K562 (cell line): ENCODE results near the gene MYOG. TPM values are rescaled to one million over a fixed set of nuclear protein-coding genes. Genes with fewer than 3 reads are reported as not detected.

Source experiments
- ATAC-seq: fragments of 200-7000 bp; cut with Tn5 transposase; 3 replicates; pipeline ENCODE4 v1.9.1; 2020; ENCODE audit warnings: moderate library complexity
- BruUV-seq: library from RNA; stranded (reverse); fragments of 400-500 nt; replicated peaks from 2 replicates; lab custom pipeline; 2021; lab: Mats Ljungman, UMichigan
- CTCF ChIA-PET: fragments of 300-600 bp; formaldehyde crosslinking; extraction: SDS; loops from one replicate; lab custom pipeline; 2021; ENCODE audit warnings: low intra/inter-chr PET ratio; lab: Yijun Ruan, JAX
- POLR2A ChIA-PET: fragments of 300-600, 350-650 bp; sonication (Branson Sonifier 250); formaldehyde crosslinking; extraction: SDS; loops from one replicate; lab custom pipeline; 2021; ENCODE audit warnings: antibody characterized with exemption, inconsistent platforms; lab: Yijun Ruan, JAX
- DNase-seq, 4 experiments: peaks; one replicate each; pipeline versions ENCODE4 v3.0.0 to v3.0.0-alpha.2; 2011 to 2018; ENCODE audit warnings: low spot score in 3 of 4, mixed read lengths in 3 of 4; ENCODE audit errors: extremely low read depth in 1 of 4
- FAIRE-seq: peaks from 2 replicates; lab custom pipeline; 2011; peaks lifted over from hg19 to GRCh38; lab: Jason Lieb, UNC
- H2AFZ ChIP-seq: 2 replicates; pipeline ENCODE4 v1.6.0; 2011; ENCODE audit warnings: low read depth, low read length, control low read depth, inconsistent platforms
- H3K27ac ChIP-seq: fragments of 200-600 bp; 3 replicates; pipeline ENCODE4 v1.8.0; 2011; ENCODE audit warnings: low read depth, mild to moderate bottlenecking, control low read depth, inconsistent platforms, low read length, moderate library complexity, mixed read lengths; ENCODE audit errors: extremely low read depth
- H3K27me3 ChIP-seq, 2 experiments: fragments of 300-600 bp in 1 of 2; 2 replicates in 1 of 2; 3 replicates in 1 of 2; pipeline versions ENCODE4 v1.6.0 to v1.8.0; 2011; ENCODE audit warnings: inconsistent platforms in 2 of 2, low read length in 2 of 2, mild to moderate bottlenecking in 1 of 2, mixed read lengths in 1 of 2, moderate library complexity in 1 of 2; ENCODE audit not compliant: control insufficient read depth in 2 of 2, insufficient read depth in 2 of 2
- H3K36me3 ChIP-seq: fragments of 300-600 bp; 3 replicates; pipeline ENCODE4 v1.8.0; 2011; ENCODE audit warnings: mild to moderate bottlenecking, low read length, inconsistent platforms; ENCODE audit not compliant: control insufficient read depth, insufficient read depth
- H3K4me1 ChIP-seq, 2 experiments: fragments of 200-600 bp in 1 of 2; replicated peaks in 1 of 2; 2 replicates in 1 of 2; 3 replicates in 1 of 2; pipeline versions ENCODE4 v1.5.1 to v1.8.0; 2011; ENCODE audit warnings: inconsistent platforms in 2 of 2, low read length in 2 of 2, mild to moderate bottlenecking in 1 of 2, mixed read lengths in 1 of 2, moderate library complexity in 1 of 2; ENCODE audit not compliant: control insufficient read depth in 2 of 2, insufficient read depth in 2 of 2
- H3K4me2 ChIP-seq: 2 replicates; pipeline ENCODE4 v1.6.1; 2011; ENCODE audit warnings: low read length, control low read depth, inconsistent platforms, mixed read lengths; ENCODE audit not compliant: insufficient read depth
- H3K4me3 ChIP-seq: fragments of 200-600 bp; sonication (generic), shearing (Covaris generic); 2 replicates; pipeline ENCODE4 v1.5.1; 2016; ENCODE audit warnings: control low read depth, inconsistent platforms
- H3K79me2 ChIP-seq: fragments of 200-600 bp; 3 replicates; pipeline ENCODE4 v1.8.0; 2011; ENCODE audit warnings: low read length, inconsistent platforms; ENCODE audit not compliant: control insufficient read depth, insufficient read depth
- H3K9ac ChIP-seq, 2 experiments: 2 replicates each; pipeline versions ENCODE4 v1.6.0 to v1.6.1; 2011; ENCODE audit warnings: low read depth in 2 of 2, low read length in 2 of 2, control low read depth in 1 of 2, inconsistent platforms in 1 of 2, mild to moderate bottlenecking in 1 of 2, mixed read lengths in 1 of 2; ENCODE audit not compliant: insufficient read depth in 1 of 2
- H3K9me1 ChIP-seq: one replicate; pipeline ENCODE4 v1.6.0; 2011; ENCODE audit warnings: inconsistent platforms, mild to moderate bottlenecking, low read length, moderate library complexity; ENCODE audit not compliant: control insufficient read depth, insufficient read depth
- H3K9me3 ChIP-seq: replicated peaks from 2 replicates; pipeline ENCODE4 v1.5.1; 2011; ENCODE audit warnings: low read depth, low read length, inconsistent platforms; ENCODE audit not compliant: control insufficient read depth, insufficient read depth
- H4K20me1 ChIP-seq: replicated peaks from 2 replicates; pipeline ENCODE4 v1.6.1; 2011; ENCODE audit warnings: low read length, inconsistent platforms, mixed read lengths; ENCODE audit not compliant: control insufficient read depth, insufficient read depth
- FOXK2 ChIP-seq, 2 experiments: fragments of 450-650 bp; IDR thresholded peaks in 1 of 2; conservative IDR thresholded peaks in 1 of 2; 2 replicates each; pipeline ENCODE4 v1.6.1; 2016; ENCODE audit warnings: low read depth in 2 of 2, mild to moderate bottlenecking in 1 of 2
- HNRNPUL1 ChIP-seq: fragments of 200-400 bp; formaldehyde crosslinking; IDR thresholded peaks from 2 replicates; pipeline ENCODE4 v1.6.1; 2017; ENCODE audit warnings: low read length
- JUN ChIP-seq, 2 experiments: sonication (generic) in 1 of 2; formaldehyde crosslinking in 1 of 2; IDR thresholded peaks; 2 replicates each; pipeline versions ENCODE4 v1.6.1 to v1.8.0; 2012 to 2022; ENCODE audit warnings: borderline replicate concordance in 2 of 2, mild to moderate bottlenecking in 2 of 2, improper control_type of control experiment in 1 of 2, low read depth in 1 of 2, low read length in 1 of 2, missing genetic modification reagents in 1 of 2
- MAFK ChIP-seq: IDR thresholded peaks from 2 replicates; pipeline ENCODE4 v1.6.1; 2011; ENCODE audit warnings: low read length, improper control_type of control experiment
- ZC3H8 ChIP-seq: fragments of 450-650 bp; IDR thresholded peaks from 2 replicates; pipeline ENCODE4 v1.6.1; 2017
- WGBS: fragments of 100-300 bp; shearing (Covaris generic); methylation state at CpG from one replicate; pipeline ENCODE4 v1.1.6; 2016; ENCODE audit warnings: low coverage, mixed read lengths; ENCODE audit not compliant: insufficient coverage; ENCODE audit errors: missing lambda C conversion rate; 5-methylcytosine and 5-hydroxymethylcytosine counted together
- in situ Hi-C: fragments of 300-500 bp; cut with MboI; formaldehyde crosslinking; loops from 4 replicates; pipeline ENCODE4 v1.15.0; 2018; ENCODE audit warnings: inconsistent platforms, mixed read lengths
- intact Hi-C: fragments of 100-400 bp; cut with micrococcal nuclease; formaldehyde crosslinking; loops from 2 replicates; pipeline ENCODE4 v1.14.2; 2022
- polyA plus RNA-seq, 8 experiments: library from polyadenylated mRNA; depleted of rRNA in 4 of 8; stranded (reverse) in 5 of 8; unstranded in 3 of 8; fragments of >200 nt; fragmentation: Nextera tagmentation in 2 of 8; fragmentation: Illumina TruSeq in 1 of 8; extraction: Ambion mirVana in 2 of 8; extraction: Trizol in 1 of 8; gene quantifications; 2 replicates each; pipeline versions ENCODE4 v1.2.1 to v1.2.3, GENCODE V29; 2011 to 2014; ENCODE audit warnings: inconsistent platforms in 1 of 8, missing spikeins in 1 of 8
- total RNA-seq, 7 experiments: library from RNA; depleted of rRNA in 6 of 7; stranded (reverse); fragments of >200 nt in 6 of 7; fragmentation: Illumina TruSeq in 2 of 7; extraction: Trizol in 2 of 7; gene quantifications; 2 replicates each; pipeline versions ENCODE4 v1.2.1 to v1.2.3, GENCODE V29; 2011 to 2021; ENCODE audit warnings: low replicate concordance in 1 of 7
- TF ChIP-seq, protein P1 (sequence below): fragments of 200-600 bp; sonication (generic); IDR thresholded peaks from one replicate; pipeline ENCODE4 v1.6.1; 2012; ENCODE audit warnings: mild to moderate bottlenecking, low read depth, low read length, inconsistent platforms
- TF ChIP-seq, protein P2 (sequence below): fragments of 250-450 bp; sonication (Bioruptor Pico); IDR thresholded peaks from 2 replicates; pipeline ENCODE4 v1.4.0; 2020; ENCODE audit warnings: borderline replicate concordance

Gene MYOG
- total and polyA plus RNA-seq, 9 of the 15 experiments (the other 6 are each of a cell fraction or from before 2014, with no cell fraction given): not detected

DNA sequence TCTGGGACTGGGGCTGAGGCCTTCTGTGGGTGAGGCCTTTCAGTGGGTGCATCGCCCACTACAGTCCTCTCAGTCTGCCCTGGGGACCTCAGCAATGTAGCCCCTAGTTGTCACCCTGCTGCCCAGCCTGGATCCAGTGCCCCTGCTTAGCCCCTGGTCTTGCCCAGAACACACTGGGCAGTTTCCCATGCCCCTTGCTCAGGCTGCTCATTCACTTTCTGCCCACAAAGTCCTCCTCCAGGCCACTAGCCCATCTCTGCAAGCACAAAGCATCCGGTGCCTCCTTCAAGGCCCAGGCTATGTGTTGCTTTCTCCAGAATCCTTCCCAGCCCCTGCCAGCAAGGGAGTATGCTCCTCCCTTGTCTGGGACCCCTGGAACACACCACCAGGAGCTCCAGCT is 36.3 kb upstream of the MYOG start:
- H3K79me2 ChIP-seq: no peaks in the 10 kb centered on the region
- TF ChIP-seq ZC3H8 (no peak), HNRNPUL1 (no peak), JUN (IDR thresholded peaks at IDR 0.05; ENCODE audit: borderline replicate concordance, low read depth, low read length) (no peak), JUN (CRISPR knock-in tag; IDR thresholded peaks at IDR 0.05; ENCODE audit: borderline replicate concordance) (no peak), FOXK2 (conservative IDR thresholded peaks at IDR 0.05 in 1 of 2, IDR thresholded peaks at IDR 0.05 in 1 of 2; ENCODE audit: low read depth in 2 of 2) (no peak), MAFK (no peak)
- TF ChIP-seq, protein P1, sequence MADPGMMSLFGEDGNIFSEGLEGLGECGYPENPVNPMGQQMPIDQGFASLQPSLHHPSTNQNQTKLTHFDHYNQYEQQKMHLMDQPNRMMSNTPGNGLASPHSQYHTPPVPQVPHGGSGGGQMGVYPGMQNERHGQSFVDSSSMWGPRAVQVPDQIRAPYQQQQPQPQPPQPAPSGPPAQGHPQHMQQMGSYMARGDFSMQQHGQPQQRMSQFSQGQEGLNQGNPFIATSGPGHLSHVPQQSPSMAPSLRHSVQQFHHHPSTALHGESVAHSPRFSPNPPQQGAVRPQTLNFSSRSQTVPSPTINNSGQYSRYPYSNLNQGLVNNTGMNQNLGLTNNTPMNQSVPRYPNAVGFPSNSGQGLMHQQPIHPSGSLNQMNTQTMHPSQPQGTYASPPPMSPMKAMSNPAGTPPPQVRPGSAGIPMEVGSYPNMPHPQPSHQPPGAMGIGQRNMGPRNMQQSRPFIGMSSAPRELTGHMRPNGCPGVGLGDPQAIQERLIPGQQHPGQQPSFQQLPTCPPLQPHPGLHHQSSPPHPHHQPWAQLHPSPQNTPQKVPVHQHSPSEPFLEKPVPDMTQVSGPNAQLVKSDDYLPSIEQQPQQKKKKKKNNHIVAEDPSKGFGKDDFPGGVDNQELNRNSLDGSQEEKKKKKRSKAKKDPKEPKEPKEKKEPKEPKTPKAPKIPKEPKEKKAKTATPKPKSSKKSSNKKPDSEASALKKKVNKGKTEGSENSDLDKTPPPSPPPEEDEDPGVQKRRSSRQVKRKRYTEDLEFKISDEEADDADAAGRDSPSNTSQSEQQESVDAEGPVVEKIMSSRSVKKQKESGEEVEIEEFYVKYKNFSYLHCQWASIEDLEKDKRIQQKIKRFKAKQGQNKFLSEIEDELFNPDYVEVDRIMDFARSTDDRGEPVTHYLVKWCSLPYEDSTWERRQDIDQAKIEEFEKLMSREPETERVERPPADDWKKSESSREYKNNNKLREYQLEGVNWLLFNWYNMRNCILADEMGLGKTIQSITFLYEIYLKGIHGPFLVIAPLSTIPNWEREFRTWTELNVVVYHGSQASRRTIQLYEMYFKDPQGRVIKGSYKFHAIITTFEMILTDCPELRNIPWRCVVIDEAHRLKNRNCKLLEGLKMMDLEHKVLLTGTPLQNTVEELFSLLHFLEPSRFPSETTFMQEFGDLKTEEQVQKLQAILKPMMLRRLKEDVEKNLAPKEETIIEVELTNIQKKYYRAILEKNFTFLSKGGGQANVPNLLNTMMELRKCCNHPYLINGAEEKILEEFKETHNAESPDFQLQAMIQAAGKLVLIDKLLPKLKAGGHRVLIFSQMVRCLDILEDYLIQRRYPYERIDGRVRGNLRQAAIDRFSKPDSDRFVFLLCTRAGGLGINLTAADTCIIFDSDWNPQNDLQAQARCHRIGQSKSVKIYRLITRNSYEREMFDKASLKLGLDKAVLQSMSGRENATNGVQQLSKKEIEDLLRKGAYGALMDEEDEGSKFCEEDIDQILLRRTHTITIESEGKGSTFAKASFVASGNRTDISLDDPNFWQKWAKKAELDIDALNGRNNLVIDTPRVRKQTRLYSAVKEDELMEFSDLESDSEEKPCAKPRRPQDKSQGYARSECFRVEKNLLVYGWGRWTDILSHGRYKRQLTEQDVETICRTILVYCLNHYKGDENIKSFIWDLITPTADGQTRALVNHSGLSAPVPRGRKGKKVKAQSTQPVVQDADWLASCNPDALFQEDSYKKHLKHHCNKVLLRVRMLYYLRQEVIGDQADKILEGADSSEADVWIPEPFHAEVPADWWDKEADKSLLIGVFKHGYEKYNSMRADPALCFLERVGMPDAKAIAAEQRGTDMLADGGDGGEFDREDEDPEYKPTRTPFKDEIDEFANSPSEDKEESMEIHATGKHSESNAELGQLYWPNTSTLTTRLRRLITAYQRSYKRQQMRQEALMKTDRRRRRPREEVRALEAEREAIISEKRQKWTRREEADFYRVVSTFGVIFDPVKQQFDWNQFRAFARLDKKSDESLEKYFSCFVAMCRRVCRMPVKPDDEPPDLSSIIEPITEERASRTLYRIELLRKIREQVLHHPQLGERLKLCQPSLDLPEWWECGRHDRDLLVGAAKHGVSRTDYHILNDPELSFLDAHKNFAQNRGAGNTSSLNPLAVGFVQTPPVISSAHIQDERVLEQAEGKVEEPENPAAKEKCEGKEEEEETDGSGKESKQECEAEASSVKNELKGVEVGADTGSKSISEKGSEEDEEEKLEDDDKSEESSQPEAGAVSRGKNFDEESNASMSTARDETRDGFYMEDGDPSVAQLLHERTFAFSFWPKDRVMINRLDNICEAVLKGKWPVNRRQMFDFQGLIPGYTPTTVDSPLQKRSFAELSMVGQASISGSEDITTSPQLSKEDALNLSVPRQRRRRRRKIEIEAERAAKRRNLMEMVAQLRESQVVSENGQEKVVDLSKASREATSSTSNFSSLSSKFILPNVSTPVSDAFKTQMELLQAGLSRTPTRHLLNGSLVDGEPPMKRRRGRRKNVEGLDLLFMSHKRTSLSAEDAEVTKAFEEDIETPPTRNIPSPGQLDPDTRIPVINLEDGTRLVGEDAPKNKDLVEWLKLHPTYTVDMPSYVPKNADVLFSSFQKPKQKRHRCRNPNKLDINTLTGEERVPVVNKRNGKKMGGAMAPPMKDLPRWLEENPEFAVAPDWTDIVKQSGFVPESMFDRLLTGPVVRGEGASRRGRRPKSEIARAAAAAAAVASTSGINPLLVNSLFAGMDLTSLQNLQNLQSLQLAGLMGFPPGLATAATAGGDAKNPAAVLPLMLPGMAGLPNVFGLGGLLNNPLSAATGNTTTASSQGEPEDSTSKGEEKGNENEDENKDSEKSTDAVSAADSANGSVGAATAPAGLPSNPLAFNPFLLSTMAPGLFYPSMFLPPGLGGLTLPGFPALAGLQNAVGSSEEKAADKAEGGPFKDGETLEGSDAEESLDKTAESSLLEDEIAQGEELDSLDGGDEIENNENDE: no peak
- TF ChIP-seq, protein P2, sequence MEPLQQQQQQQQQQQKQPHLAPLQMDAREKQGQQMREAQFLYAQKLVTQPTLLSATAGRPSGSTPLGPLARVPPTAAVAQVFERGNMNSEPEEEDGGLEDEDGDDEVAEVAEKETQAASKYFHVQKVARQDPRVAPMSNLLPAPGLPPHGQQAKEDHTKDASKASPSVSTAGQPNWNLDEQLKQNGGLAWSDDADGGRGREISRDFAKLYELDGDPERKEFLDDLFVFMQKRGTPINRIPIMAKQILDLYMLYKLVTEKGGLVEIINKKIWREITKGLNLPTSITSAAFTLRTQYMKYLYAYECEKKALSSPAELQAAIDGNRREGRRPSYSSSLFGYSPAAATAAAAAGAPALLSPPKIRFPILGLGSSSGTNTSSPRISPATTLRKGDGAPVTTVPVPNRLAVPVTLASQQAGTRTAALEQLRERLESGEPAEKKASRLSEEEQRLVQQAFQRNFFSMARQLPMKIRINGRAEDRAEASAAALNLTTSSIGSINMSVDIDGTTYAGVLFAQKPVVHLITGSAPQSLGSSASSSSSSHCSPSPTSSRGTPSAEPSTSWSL (CRISPR knock-in tag): no peak
- TF ChIP-seq, all 486 proteins: peak for 0
- Histone ChIP-seq H3K9ac (no peak overlapping the region; a peak in 1 of 4 replicates), H3K27me3 (peaks cover 3 to 63% of the 10 kb centered on the region in 2 experiments; a peak in 3 of 5 replicates), H3K9me3 (no peaks in the 10 kb centered on the region), H3K27ac (no peak overlapping the region), H2AFZ (no peak overlapping the region), H3K9me1 (no peaks in the 10 kb centered on the region), H3K36me3 (no peaks in the 10 kb centered on the region), H3K4me3 (no peak overlapping the region), H3K4me2 (no peak overlapping the region), H4K20me1 (peaks cover 11% of the 10 kb centered on the region), H3K4me1 (peaks cover 0 to 5% of the 10 kb centered on the region in 2 experiments; a peak in 1 of 5 replicates)
- FAIRE-seq: no peak
- WGBS: 0% methylated on average over 2 of the region's 2 CpGs
- ChIA-PET POLR2A (no interaction called here), CTCF (no interaction called here)
- no peak for ATAC-seq
- in situ Hi-C loops: no loop called here
- no peak for DNase-seq
- intact Hi-C loops: no loop called here
- no TSS peak for BruUV-seq
